ENCODE data around the gene ACOT9. TPM values are rescaled to one million over a fixed set of nuclear protein-coding genes. Genes with fewer than 3 reads are reported as not detected.
"Not testable (repeated sequence)": the region's sequence is repeated elsewhere in the genome, so short reads cannot be mapped to it uniquely, and the experiment has no call there.

Gene ACOT9
- total RNA-seq, 1 donor from 2014 or later = 42.4 TPM

DNA sequence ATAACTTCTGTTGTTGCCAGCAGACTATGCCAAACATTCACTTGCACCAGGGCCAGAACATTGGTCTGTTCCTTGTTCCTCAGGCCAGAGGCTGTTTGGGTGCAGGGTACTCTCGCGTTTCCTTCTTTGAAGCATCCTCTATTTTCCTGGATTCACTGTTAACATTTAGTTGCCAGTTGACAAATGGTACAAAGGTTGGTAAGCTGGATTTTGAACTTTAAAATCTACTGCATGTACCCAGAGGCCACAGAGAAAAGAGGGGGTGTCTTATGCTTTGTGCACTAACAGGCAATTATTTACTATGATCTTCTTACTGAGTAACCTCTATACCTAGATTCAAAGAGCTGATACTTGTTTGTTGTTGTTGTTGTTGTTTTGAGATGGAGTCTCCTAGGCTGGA lies 27.1 kb upstream of the ACOT9 start:
- no peak for DNase-seq (ENCODE audit: low spot score)

DNA sequence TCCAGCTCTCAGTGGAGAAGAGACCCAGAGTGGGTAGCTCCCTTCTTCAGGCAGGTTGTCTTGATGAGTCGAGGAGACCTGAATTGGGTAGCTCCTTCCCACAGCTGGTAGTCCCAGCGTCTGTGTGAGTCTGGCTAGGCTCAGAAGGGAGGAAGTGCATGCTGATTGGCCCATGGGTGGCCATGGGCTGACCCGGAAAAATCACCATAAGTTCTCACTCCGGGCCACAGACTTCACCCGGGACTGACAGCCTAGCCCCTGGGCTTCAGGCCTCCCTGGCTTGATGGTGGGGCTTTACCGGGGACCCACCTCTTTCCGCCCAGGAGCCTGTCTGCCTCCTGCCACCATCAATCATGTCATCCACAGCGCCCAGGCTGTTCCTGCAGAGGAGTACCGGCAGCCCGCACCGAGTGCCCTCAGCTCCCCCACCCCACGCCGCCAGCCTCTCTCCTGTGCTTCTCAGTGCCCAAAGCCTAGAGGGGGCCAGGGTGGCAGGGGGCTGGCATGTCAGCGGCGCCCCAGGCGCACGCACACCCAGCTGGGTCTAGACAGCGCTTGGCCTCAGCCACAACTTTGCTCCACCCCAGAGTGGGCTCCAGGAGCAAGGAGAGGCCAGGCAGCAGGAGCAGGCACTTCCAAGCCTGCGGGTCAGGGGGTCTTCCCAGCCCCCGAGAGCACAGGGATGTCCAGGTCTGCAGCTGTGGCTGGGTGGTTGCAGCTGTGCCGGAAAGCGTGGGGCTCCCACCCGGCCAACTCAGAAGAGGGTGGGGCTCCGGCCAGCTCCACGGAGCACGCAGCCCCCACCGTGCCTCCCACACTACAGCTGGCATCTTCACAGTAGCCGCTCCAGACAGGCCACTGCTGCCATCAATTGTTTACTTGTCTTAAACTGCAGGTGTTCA lies 23.8 kb upstream of the ACOT9 start:
- ATAC-seq (peak; percentile 60), DNase-seq (ENCODE audit: low spot score) (no peak)
- intact Hi-C loops (cut with DNase I) = no loop called here

More for the DNA sequence above, 27.1 kb upstream of the ACOT9 start:
- intact Hi-C loops (cut with DNase I) = no loop called here
- ATAC-seq = no peak

DNA sequence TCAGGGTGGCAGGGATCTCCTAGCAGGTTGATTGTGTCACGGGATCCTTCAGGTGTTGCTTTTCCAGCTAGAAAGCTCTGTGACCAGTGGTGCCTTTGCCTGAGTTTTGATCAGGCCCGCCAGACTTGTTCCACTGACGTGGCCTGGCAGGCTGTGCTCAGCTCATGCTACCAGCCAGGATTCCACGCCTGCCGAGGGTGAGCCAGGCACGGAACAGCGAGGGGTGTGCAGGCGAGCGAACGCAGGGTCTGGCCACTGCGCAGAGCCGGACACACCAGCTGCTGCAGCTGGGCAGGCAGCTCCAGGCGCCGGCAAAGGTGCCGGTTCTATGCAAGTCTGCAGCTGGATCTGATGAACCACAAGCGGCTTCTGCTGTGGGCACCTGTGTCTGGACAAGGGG lies 22.8 kb upstream of the ACOT9 start:
- intact Hi-C loops (cut with DNase I) = no loop called here
- no peak for DNase-seq (ENCODE audit: low spot score)
- ATAC-seq = no peak

DNA sequence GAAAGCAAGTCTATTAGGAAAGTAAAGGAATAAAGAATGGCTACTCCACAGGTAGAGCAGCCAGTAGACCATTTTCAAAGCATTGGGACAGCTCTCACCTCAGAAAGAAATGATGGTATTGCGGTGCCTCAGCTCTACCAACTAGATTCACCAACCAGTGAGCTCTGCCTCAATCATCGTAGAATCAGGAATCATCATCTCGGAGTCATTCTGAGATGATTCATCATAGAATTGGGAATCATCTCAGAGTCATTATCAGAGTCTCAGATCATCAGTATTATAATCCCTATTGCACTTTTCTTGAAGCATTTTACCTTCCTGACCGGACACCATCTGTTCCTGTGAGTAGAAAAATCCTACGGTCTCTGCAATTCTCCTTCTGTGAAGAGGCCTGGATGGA lies 22.4 kb upstream of the ACOT9 start:
- intact Hi-C loops (cut with DNase I) = no loop called here
- DNase-seq (ENCODE audit: low spot score) (no peak), ATAC-seq (no peak)

DNA sequence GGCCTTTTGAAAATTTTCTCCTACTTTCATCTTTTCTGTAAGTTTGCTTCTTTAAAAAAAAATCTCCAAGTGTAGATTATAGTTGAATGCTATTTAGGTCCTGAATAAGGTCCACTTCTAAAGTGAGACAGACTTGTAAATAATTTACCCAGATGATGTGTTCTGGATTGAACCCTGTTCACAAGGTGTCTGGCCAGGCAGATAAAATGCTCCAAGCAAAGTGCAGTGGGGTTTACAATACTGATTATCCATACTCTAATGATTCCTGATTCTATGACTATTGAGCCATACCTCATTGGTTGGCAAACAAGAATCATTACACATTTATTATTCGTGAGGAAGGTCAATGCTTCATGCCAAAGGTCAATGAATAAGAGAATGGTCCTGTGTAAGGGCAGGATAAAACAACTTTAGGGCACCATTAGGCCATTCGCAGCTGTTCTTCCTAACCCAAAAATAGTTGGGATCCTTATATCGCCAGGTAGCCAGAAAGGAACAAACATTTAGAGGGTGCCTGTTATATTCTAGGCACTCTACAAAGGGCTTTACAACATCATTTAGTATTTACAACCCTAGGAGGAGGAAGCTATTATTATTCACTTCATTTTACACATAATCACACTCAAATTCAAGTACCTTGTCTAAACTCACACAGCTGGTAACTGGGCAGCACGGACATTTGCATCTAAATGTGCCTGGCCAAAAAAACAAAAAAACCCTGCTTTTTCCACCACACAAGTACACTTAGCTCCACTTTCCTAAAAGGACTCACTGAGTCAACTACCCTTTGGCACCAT lies 21.3 kb upstream of the ACOT9 start:
- ATAC-seq = no peak
- DNase-seq (ENCODE audit: low spot score) = no peak
- intact Hi-C loops (cut with DNase I) = no loop called here

- intact Hi-C loops (cut with DNase I) = no loop called here
- ATAC-seq = no peak
- no peak for DNase-seq (ENCODE audit: low spot score)
These were observed 16.7 kb upstream of the ACOT9 start for GRCh38 chrX:23759821-23760220.

DNA sequence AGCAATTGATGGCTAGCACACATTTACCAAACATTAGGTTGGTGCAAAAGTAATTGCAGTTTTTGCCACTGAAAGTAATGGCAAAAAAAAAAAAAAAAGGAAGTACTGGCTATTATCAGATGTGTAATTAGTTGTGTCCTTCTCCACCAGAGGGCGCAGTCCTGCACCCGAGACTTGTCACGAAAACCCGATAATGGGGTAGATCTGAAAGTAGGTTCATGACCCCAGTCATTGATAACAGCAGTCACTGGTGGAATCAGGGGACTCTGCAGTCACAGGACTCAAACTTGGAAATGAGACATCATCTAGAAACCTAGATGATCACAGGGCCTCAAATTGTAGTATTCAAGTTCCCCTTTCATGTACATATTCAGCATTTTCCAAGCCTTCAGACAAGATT lies 13.1 kb upstream of the ACOT9 start:
- DNase-seq (ENCODE audit: low spot score) (peak; percentile 72), ATAC-seq (peak; percentile 42)
- intact Hi-C loops (cut with DNase I) = no loop called here

GRCh38 chrX:23754664-23755063 lies 11.6 kb upstream of the ACOT9 start:
- DNase-seq (ENCODE audit: low spot score) = no peak
- intact Hi-C loops (cut with DNase I) = no loop called here
- no peak for ATAC-seq

DNA sequence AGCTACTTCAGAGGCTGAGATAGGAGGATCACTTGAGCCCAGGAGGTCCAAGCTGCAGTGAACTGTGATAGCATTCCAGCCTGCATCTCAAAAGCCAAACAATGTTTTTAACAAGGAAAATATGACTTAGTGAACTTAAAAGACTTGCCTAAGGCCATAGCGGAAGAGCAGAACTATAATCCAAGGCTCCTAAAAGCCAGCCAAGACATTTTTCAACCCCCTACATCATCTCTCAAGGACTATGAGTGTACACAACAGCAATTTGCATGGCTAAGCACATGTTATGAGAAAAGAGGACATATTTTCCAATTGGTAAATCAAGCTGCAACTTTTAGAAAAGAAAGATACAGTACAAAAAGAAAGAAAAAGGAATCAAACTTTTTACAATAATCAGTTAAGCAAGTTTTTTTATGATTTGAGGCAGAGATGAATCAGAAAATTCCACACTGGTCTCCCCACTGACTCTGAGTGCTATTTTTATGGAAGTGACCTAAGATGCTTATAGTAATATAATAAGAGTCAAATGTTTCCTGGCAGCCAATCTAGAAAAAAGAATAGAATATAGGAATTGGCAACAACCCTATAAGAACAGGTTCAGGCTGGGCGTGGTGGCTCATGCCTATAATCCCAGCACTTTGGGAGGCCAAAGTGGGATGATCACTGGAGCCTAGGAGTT lies 9.8 kb upstream of the ACOT9 start:
- no peak for ATAC-seq
- intact Hi-C loops (cut with DNase I) = no loop called here

GRCh38 chrX:23749576-23749975 lies 6.5 kb upstream of the ACOT9 start:
- DNase-seq (ENCODE audit: low spot score) = no peak
- no peak for ATAC-seq
- intact Hi-C loops (cut with DNase I) = no loop called here

More for the DNA sequence above, 9.8 kb upstream of the ACOT9 start:
- no peak for DNase-seq (ENCODE audit: low spot score)

GRCh38 chrX:23749129-23749528 lies 6.1 kb upstream of the ACOT9 start:
- no peak for DNase-seq (ENCODE audit: low spot score)
- no peak for ATAC-seq
- intact Hi-C loops (cut with DNase I) = no loop called here

- ATAC-seq (no peak), DNase-seq (ENCODE audit: low spot score) (no peak)
- intact Hi-C loops (cut with DNase I) = no loop called here
These were observed 2.7 kb upstream of the ACOT9 start for GRCh38 chrX:23745786-23746185.

DNA sequence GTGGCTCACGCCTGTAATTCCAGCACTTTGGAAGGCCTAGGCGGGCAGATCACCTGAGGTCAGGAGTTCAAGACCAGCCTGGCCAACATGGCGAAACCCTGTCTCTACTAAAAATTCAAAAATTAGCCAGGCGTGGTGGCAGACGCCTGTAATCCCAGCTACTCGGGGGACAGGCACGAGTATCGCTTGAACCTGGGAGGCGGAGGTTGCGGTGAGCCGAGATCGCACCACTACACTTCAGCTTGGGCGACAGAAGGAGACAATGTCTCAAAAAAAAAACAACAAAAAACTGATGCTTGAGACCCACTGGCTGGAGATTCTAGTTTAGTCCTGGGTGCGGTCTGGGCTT lies 521 bp upstream of the ACOT9 start:
- intact Hi-C loops (cut with DNase I); DNase-seq (ENCODE audit: low spot score); ATAC-seq: not testable (repeated sequence)

DNA sequence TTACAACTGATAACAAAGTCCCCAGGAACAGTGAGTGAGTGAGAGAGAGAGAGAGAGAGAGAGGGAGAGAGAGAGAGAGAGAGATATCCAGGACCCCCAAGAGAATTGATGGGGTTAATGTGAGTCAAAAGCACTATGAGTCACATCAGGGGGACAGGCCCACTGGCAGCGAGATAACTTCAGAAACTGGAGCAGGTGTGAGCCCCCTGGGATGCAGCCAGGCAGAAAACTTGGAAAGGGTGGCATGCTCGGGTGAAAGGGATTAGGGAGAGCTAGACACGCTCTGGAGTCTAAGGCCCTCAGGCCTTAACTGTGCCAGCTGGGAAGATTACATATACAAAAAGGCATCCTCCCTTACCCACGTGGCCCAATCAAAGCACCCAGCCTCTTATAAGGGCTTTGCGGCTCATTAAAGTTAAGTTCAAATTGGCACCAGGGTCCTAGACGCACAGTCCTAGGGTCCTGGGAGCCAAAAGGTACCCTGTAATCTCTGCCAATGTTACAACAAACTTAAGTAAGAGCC lies 841 bp downstream of the ACOT9 start:
- ATAC-seq (peak; percentile 71), DNase-seq (ENCODE audit: low spot score) (no peak)
- intact Hi-C loops (cut with DNase I) = no loop called here

DNA sequence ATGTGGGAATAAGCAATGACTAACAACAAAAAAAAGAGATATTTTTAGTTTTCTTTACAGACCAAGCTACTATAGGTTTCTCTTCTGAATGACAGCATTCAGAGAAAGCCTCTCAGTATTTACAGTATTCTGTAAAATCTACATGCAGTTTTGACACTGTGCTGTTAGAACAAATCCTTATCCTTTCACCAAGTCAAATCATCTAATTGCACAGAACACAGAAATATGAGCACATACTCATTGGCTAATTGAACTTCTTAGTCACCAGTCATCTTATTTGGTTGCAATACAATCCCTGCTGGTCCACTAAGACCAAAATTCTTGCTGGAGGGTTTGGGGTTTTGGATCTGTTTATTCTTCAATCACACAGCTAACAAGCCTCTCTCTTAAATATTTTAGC lies 5.7 kb downstream of the ACOT9 start:
- DNase-seq (ENCODE audit: low spot score) (no peak), ATAC-seq (no peak)
- intact Hi-C loops (cut with DNase I) = no loop called here

GRCh38 chrX:23736030-23736429 lies 7.0 kb downstream of the ACOT9 start:
- intact Hi-C loops (cut with DNase I) = no loop called here
- ATAC-seq = no peak
- no peak for DNase-seq (ENCODE audit: low spot score)

DNA sequence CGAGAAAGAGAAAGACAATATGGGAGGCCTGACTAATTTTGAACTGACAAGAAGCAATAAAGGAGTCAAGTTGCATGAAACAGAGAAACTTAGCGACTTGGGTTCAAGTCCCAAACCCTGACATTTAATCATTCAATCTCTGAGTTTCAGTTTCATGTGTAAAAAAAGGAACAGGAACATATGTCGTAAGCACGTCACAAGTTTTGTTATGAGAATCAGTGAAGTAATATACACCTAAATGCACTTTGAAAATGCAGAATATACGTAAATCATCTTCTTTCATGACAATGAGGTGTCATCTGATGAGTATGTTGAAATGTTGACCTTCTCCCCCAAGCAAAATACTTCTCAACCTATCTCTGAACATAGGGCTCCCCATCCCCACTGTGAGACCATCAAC lies 10.4 kb downstream of the ACOT9 start:
- DNase-seq (ENCODE audit: low spot score) (no peak), ATAC-seq (no peak)
- intact Hi-C loops (cut with DNase I) = no loop called here

DNA sequence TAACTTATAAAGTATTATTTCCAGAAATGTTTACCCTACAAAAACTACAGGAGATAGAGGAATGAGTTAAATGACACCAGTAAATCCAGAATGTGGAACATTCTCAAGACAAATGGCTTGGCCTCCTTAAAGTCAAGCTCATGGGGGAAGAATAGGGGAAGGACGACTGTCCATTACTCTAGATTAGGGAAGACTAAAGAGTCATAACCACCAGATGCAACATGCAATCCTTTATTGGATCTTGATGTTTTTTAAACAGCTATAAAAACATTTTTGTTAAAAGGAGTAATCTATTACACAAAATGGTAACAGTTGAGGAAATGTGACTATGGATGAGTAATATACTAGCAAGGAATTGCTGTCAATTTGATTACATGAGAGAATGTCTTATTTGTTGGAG lies 11.1 kb downstream of the ACOT9 start:
- ATAC-seq = no peak
- DNase-seq (ENCODE audit: low spot score) = no peak
- intact Hi-C loops (cut with DNase I) = no loop called here

GRCh38 chrX:23729214-23729613 lies 13.9 kb downstream of the ACOT9 start:
- intact Hi-C loops (cut with DNase I) = no loop called here

GRCh38 chrX:23727206-23727605 lies 15.9 kb downstream of the ACOT9 start:
- ATAC-seq = no peak
- intact Hi-C loops (cut with DNase I) = no loop called here
- no peak for DNase-seq (ENCODE audit: low spot score)

More at GRCh38 chrX:23729214-23729613, 13.9 kb downstream of the ACOT9 start:
- no peak for DNase-seq (ENCODE audit: low spot score)
- ATAC-seq = no peak

All from sciatic nerve (tissue), 2 donors.